ENCODE results near the gene SLC39A9. TPM values are rescaled to one million over a fixed set of nuclear protein-coding genes. Genes with fewer than 3 reads are reported as not detected.

Gene SLC39A9
- total and polyA plus RNA-seq, 2 of the 13 experiments (the other 11 are each of a cell fraction or from before 2014, with no cell fraction given), result 46.6 to 69.5 TPM

- no peak for TF ChIP-seq ZBTB26 (CRISPR knock-in tag; IDR thresholded peaks at IDR 0.05; ENCODE audit: borderline replicate concordance)
Measured at GRCh38 chr14:69451941-69452340, 53.4 kb downstream of the SLC39A9 start (continued).

GRCh38 chr14:69458350-69458749, 59.9 kb downstream of the SLC39A9 start:
- no peaks in the 10 kb centered on the region for H3K27me3 ChIP-seq (ENCODE audit: control insufficient read depth in 1 of 2, insufficient read depth in 2 of 2, low read length in 2 of 2)
- no TSS peak for BruUV-seq (replicated peaks)
- ChIA-PET POLR2A (interaction anchor here (1.6 kb wide), 1 partner anchor 60 kb away, joined by 4 read pairs; the partner anchor contains the start of genes ERH and SLC39A9), CTCF (ENCODE audit: low intra/inter-chr PET ratio, low total read pairs) (no interaction called here)
- peaks cover 13 to 55% of the 10 kb centered on the region in 2 experiments for H3K36me3 ChIP-seq (replicated peaks in 1 of 2; ENCODE audit: control insufficient read depth in 1 of 2, insufficient read depth in 2 of 2, low read length in 2 of 2)
- H3K4me3 ChIP-seq (replicated peaks in 1 of 3; ENCODE audit: insufficient read depth in 1 of 3, low read depth in 2 of 3, low read length in 3 of 3), result no peak overlapping the region
- DNase-seq (ENCODE audit: low spot score) (no peak), FAIRE-seq (no peak), ATAC-seq (no peak)
- H3K27ac ChIP-seq (ENCODE audit: extremely low read length, insufficient read depth, low read length), result no peak overlapping the region
- H2AFZ ChIP-seq (ENCODE audit: low read length), result no peak overlapping the region
- in situ Hi-C loops (cut with HindIII; ENCODE audit: extremely low pct_ligation_motif_present, low pct_unique_long_range_greater_than_20kb) (no loop called here), intact Hi-C loops (cut with micrococcal nuclease; ENCODE audit: unreplicated experiment) (no loop called here)
- no peaks in the 10 kb centered on the region for H3K9me3 ChIP-seq (ENCODE audit: low read length)
- no peaks in the 10 kb centered on the region for H3K4me1 ChIP-seq (ENCODE audit: insufficient read depth, low read length)
- no peak overlapping the region for H3K4me2 ChIP-seq (ENCODE audit: low read depth, low read length)
- WGBS (ENCODE audit: low lambda C conversion rate), result 89% methylated on average over 10 of the region's 11 CpGs
- no peaks in the 10 kb centered on the region for H4K20me1 ChIP-seq (ENCODE audit: insufficient read depth, low read length)
- TF ChIP-seq ZNF709 (CRISPR knock-in tag; IDR thresholded peaks at IDR 0.05), result no peak
- no peaks in the 10 kb centered on the region for H3K79me2 ChIP-seq (ENCODE audit: insufficient read depth, low read length)
- no peak overlapping the region for H3K9ac ChIP-seq (ENCODE audit: insufficient read depth, low read depth, low read length)

- CTCF ChIA-PET (ENCODE audit: low intra/inter-chr PET ratio, low total read pairs), result interaction anchor here (2.3 kb wide), 1 partner anchor 217 kb away, joined by 12 read pairs; no protein-coding TSS in a partner anchor
- H4K20me1 ChIP-seq (ENCODE audit: insufficient read depth, low read length), result no peaks in the 10 kb centered on the region
- in situ Hi-C loops (cut with HindIII; ENCODE audit: extremely low pct_ligation_motif_present, low pct_unique_long_range_greater_than_20kb) (no loop called here), intact Hi-C loops (cut with micrococcal nuclease; ENCODE audit: unreplicated experiment) (no loop called here)
- no peak overlapping the region for H2AFZ ChIP-seq (ENCODE audit: low read length)
- TF ChIP-seq DNMT3B (CRISPR knock-in tag; conservative IDR thresholded peaks at IDR 0.05) (no peak), ZZZ3 (CRISPR knock-in tag; IDR thresholded peaks at IDR 0.05; ENCODE audit: borderline replicate concordance) (no peak), ZNF577 (CRISPR knock-in tag; IDR thresholded peaks at IDR 0.05; ENCODE audit: borderline replicate concordance, low read depth) (no peak), ZNF777 (CRISPR knock-in tag; IDR thresholded peaks at IDR 0.05) (no peak), MTERF4 (CRISPR knock-in tag; IDR thresholded peaks at IDR 0.05) (no peak), ZNF484 (CRISPR knock-in tag; IDR thresholded peaks at IDR 0.05; ENCODE audit: borderline replicate concordance, low read depth) (no peak), ZNF660 (CRISPR knock-in tag; IDR thresholded peaks at IDR 0.05; ENCODE audit: borderline replicate concordance, low read depth) (no peak), MLLT10 (CRISPR knock-in tag; IDR thresholded peaks at IDR 0.05) (no peak), ZNF180 (CRISPR knock-in tag; IDR thresholded peaks at IDR 0.05; ENCODE audit: borderline replicate concordance, low read depth) (no peak), RNF219 (CRISPR knock-in tag; IDR thresholded peaks at IDR 0.05) (no peak)
- no peak overlapping the region for H3K4me3 ChIP-seq (replicated peaks in 1 of 3; ENCODE audit: insufficient read depth in 1 of 3, low read depth in 2 of 3, low read length in 3 of 3)
- no peak overlapping the region for H3K4me2 ChIP-seq (ENCODE audit: low read depth, low read length)
- FAIRE-seq (no peak), ATAC-seq (no peak), DNase-seq (ENCODE audit: low spot score) (no peak)
- no peaks in the 10 kb centered on the region for H3K27me3 ChIP-seq (ENCODE audit: control insufficient read depth in 1 of 2, insufficient read depth in 2 of 2, low read length in 2 of 2)
- POLR2A ChIA-PET, result interaction anchor here (1.6 kb wide), 1 partner anchor 61 kb away, joined by 4 read pairs; the partner anchor contains the start of genes ERH and SLC39A9
- H3K4me1 ChIP-seq (ENCODE audit: insufficient read depth, low read length), result no peaks in the 10 kb centered on the region
- WGBS (ENCODE audit: low lambda C conversion rate), result 92% methylated on average over 1 of the region's 1 CpG
- H3K79me2 ChIP-seq (ENCODE audit: insufficient read depth, low read length), result no peaks in the 10 kb centered on the region
- H3K36me3 ChIP-seq (replicated peaks in 1 of 2; ENCODE audit: control insufficient read depth in 1 of 2, insufficient read depth in 2 of 2, low read length in 2 of 2), result peaks cover 9 to 50% of the 10 kb centered on the region in 2 experiments
- no peak overlapping the region for H3K9ac ChIP-seq (ENCODE audit: insufficient read depth, low read depth, low read length)
- H3K27ac ChIP-seq (ENCODE audit: extremely low read length, insufficient read depth, low read length), result no peak overlapping the region
- no peaks in the 10 kb centered on the region for H3K9me3 ChIP-seq (ENCODE audit: low read length)
- no TSS peak for BruUV-seq (replicated peaks)
Measured at GRCh38 chr14:69459122-69459521, 60.6 kb downstream of the SLC39A9 start.

Data from HepG2 (cell line).